HG03103 (cell line): Measurements from ENCODE around the gene RASL10A.

Experiments used
- ATAC-seq: cut with Tn5 transposase; IDR thresholded peaks from one replicate; pipeline ENCODE4 v1.9.1; 2021; ENCODE audit warnings: low read depth; ENCODE audit not compliant: unreplicated experiment

RASL10A gene

GRCh38 chr22:29339381-29340235 is 24.1 kb upstream of the RASL10A start:
- ATAC-seq: no peak

- ATAC-seq: no peak
Observed at GRCh38 chr22:29338398-29338797, 22.9 kb upstream of the RASL10A start.

GRCh38 chr22:29337631-29338284 is 22.3 kb upstream of the RASL10A start:
- ATAC-seq: no peak

GRCh38 chr22:29336751-29337490 is 21.4 kb upstream of the RASL10A start:
- ATAC-seq: no peak

- no peak for ATAC-seq
Observed at GRCh38 chr22:29335656-29336055, 20.2 kb upstream of the RASL10A start.

GRCh38 chr22:29334696-29335344 is 19.3 kb upstream of the RASL10A start:
- no peak for ATAC-seq

GRCh38 chr22:29334148-29334547 is 18.7 kb upstream of the RASL10A start:
- no peak for ATAC-seq

- no peak for ATAC-seq
Observed at GRCh38 chr22:29332886-29333496, 17.5 kb upstream of the RASL10A start.

GRCh38 chr22:29331658-29332300 is 16.3 kb upstream of the RASL10A start:
- ATAC-seq: no peak

- ATAC-seq: no peak
Observed at GRCh38 chr22:29331213-29331612, 15.7 kb upstream of the RASL10A start.

GRCh38 chr22:29330753-29331152 is 15.3 kb upstream of the RASL10A start:
- ATAC-seq: no peak

- ATAC-seq: no peak
Observed at GRCh38 chr22:29330291-29330690, 14.8 kb upstream of the RASL10A start.

GRCh38 chr22:29329581-29329980 is 14.1 kb upstream of the RASL10A start:
- no peak for ATAC-seq

GRCh38 chr22:29328566-29329500 is 13.3 kb upstream of the RASL10A start:
- ATAC-seq: no peak

GRCh38 chr22:29328055-29328454 is 12.6 kb upstream of the RASL10A start:
- no peak for ATAC-seq

- no peak for ATAC-seq
Observed at GRCh38 chr22:29327089-29327764, 11.7 kb upstream of the RASL10A start.

- no peak for ATAC-seq
Observed at GRCh38 chr22:29326481-29326880, 11.0 kb upstream of the RASL10A start.

GRCh38 chr22:29325785-29326315 is 10.4 kb upstream of the RASL10A start:
- no peak for ATAC-seq
